Neuron (in vitro differentiated cells): ENCODE results near the gene RHBDF1.

Source experiments
- H2AFZ ChIP-seq: one replicate; pipeline ENCODE4 v1.6.1; 2013; ENCODE audit warnings: low read depth, mild to moderate bottlenecking, inconsistent platforms, low read length, moderate library complexity
- H3K27me3 ChIP-seq: one replicate; pipeline ENCODE4 v1.6.1; 2013; ENCODE audit warnings: low read length; ENCODE audit not compliant: insufficient read depth
- H3K36me3 ChIP-seq: one replicate; pipeline ENCODE4 v1.6.1; 2013; ENCODE audit warnings: low read length; ENCODE audit not compliant: insufficient read depth
- H3K4me1 ChIP-seq: one replicate; pipeline ENCODE4 v1.6.1; 2013; ENCODE audit warnings: low read length; ENCODE audit not compliant: insufficient read depth
- H3K4me3 ChIP-seq: 2 replicates; pipeline ENCODE4 v1.5.1; 2013; ENCODE audit warnings: mild to moderate bottlenecking, low read length, moderate library complexity
- H3K9me3 ChIP-seq: one replicate; pipeline ENCODE4 v1.6.1; 2013; ENCODE audit warnings: low read length

RHBDF1 gene

DNA sequence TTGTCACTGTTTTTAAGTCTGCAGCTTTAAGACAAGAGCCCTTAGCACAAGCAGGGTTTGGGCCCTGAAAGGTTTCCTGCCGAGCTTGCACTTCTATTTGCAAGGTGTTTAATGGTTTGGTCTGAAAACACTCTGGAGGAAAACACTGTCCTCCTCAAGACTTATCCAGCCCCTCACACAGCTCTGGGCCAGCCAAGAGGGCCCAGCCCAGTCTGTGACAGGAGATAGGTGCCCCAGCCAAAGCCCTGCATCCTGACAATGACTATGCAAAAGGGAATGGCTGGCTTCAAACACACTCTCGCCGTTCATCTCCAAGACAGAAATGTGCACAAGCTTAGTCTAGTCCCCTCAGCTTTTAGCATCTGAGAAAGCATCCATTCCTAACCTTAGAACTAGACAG lies 32.5 kb upstream of the RHBDF1 start:
- Histone ChIP-seq H3K4me3 (no peak overlapping the region), H3K4me1 (peaks cover 4% of the 10 kb centered on the region), H3K9me3 (no peaks in the 10 kb centered on the region), H3K36me3 (peaks cover 9% of the 10 kb centered on the region), H2AFZ (no peak overlapping the region), H3K27me3 (no peaks in the 10 kb centered on the region)

DNA sequence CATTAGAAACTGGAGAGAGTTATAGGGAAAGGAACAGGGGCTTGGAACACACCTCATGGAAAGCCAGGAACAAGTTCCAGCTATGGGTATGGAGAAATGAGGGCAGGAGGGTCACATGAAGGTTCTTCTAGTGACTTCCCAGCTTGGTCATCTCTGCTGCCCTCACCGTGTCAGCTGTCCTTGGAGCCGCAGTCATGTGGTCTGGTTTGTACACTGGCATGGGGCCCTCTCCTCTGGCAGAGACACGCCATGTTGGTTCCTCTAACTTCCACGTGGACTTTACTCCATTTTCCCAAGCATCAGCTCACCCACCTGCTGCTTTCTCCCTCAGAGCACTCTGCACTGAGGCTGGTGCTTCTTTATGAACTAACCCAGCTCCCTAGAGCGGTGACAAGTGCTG lies 31.9 kb upstream of the RHBDF1 start:
- no peaks in the 10 kb centered on the region for H3K9me3 ChIP-seq
- no peak overlapping the region for H3K4me3 ChIP-seq
- H3K4me1 ChIP-seq: peaks cover 4% of the 10 kb centered on the region
- no peak overlapping the region for H2AFZ ChIP-seq
- H3K27me3 ChIP-seq: no peaks in the 10 kb centered on the region
- H3K36me3 ChIP-seq: peaks cover 8% of the 10 kb centered on the region

DNA sequence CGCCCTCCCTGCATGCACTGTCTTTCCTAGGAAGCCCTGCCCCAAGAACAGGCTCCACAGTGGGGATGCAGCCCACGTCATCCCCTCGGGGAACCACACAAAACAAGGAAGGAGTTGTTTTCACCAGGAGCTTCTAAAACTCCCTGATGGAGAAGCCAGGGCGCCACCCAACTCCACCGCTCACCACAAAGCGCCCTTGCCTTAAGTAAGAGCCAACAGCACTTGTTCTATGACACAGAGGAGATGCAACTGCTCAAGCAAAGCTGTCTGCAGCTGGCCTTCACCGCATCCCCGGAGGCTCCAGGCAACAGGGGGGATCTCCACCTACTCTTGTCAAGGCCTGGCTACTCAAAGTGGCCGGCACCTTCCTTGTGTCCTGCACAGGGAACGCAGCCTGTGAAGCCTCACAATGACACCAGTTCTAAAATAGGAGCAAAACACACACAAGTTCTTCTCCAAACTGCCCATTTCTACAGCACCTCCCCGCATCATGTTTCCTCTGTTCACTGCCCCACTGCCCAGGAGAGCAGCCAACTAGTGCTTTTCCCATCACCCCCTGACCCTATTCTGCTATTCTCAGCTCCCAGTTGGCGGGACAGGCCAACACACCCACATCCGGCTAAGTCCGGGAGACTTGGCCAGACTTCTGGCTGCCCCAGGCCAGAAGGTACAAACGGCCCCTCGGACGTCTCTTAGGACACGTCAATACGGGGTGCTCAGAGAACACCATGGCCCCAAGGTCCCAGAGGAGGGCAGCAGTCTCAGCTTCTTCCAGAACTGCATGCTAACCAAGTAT lies 29.8 kb upstream of the RHBDF1 start:
- Histone ChIP-seq H3K9me3 (no peaks in the 10 kb centered on the region), H3K4me3 (no peak overlapping the region), H2AFZ (no peak overlapping the region), H3K27me3 (no peaks in the 10 kb centered on the region), H3K4me1 (peaks cover 4% of the 10 kb centered on the region), H3K36me3 (peaks cover 5% of the 10 kb centered on the region)

DNA sequence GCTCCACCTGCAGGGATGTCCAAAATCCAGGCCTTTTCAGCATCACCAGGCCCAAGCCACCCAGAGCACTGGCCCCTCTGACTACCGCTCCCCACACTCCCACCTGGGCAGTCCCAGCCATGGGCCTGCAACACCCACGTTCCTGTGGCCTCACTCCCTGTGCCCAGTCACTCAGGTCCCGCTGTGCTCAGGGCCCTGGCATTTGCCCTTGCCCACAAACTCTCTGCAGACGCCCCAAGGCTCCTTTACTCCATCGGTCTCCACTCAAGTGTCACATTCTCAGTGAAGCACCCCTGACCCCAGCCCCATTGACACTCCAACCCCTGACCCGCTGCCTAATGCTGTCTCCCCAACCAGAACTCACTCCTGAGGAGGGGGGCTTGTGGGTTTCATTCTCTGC lies 29.2 kb upstream of the RHBDF1 start:
- H3K9me3 ChIP-seq: no peaks in the 10 kb centered on the region

DNA sequence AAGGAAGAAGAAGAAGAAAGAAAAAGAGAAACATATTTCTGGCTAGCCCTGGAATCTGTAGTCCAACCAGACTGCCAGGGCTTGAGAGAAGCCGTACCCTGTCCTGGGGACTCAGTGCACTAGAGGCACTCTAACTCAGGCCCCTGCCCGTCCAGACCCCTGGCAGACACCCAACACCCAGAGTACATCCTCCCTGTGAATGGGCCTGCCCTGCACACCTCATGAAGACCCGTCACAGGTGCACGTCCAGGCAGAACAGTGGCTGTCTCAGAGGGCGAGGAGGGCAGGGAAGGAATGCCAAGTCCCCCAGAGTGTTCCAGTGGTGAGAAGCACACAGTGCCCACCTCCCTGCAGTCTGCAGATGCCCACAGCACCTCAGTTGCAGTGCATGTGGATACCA lies 28.6 kb upstream of the RHBDF1 start:
- H3K4me1 ChIP-seq: peaks cover 4% of the 10 kb centered on the region
- H2AFZ ChIP-seq: no peak overlapping the region
- no peaks in the 10 kb centered on the region for H3K27me3 ChIP-seq
- H3K4me3 ChIP-seq: no peak overlapping the region
- H3K9me3 ChIP-seq: no peaks in the 10 kb centered on the region
- H3K36me3 ChIP-seq: peaks cover 5% of the 10 kb centered on the region

More for the DNA sequence above, 29.2 kb upstream of the RHBDF1 start:
- Histone ChIP-seq H2AFZ (no peak overlapping the region), H3K36me3 (peaks cover 5% of the 10 kb centered on the region), H3K4me1 (peaks cover 4% of the 10 kb centered on the region), H3K4me3 (no peak overlapping the region), H3K27me3 (no peaks in the 10 kb centered on the region)

DNA sequence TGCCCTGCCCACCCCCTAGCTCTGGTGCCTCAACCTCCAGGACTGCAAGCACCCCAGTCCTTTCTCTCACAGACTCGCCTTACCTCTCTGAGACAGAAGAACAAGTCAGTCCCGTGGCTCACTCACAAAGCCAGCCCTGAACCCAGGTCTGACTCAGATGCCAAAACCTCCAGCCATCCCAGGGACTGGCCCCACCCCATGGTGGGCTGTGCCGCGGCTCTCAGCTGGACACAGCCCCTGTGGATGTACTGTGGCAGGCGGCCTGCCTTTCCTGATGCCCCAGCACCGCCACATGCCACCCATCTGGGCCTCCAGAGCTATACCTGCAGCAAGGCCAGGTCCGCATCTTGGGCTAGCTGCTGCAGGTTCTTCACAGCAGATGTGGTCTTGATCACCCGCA lies 25.4 kb upstream of the RHBDF1 start:
- H3K4me1 ChIP-seq: peaks cover 2% of the 10 kb centered on the region

DNA sequence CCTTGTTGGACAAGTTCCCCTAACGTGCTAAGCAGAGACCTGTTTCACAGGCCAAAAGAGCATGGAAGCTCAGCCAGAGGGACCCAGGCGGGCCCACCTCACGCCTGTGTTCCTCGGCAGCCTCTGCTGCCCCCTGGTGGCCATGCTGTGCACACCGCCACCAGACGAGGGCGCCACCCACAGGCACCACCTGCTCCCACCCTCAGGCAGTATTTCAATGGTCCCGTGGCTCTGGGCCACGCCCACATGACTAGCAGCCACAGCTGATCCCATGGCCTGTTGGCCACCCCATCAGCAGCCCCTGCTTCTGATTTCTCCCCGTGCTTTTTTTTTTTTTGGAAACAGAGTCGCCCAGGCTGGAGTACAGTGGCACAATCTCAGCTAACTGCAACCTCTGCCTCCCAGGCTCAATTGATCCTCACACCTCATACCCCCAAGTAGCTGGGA lies 24.5 kb upstream of the RHBDF1 start:
- no peak overlapping the region for H3K4me3 ChIP-seq
- H3K4me1 ChIP-seq: no peaks in the 10 kb centered on the region
- H3K36me3 ChIP-seq: no peaks in the 10 kb centered on the region
- no peaks in the 10 kb centered on the region for H3K27me3 ChIP-seq
- no peak overlapping the region for H2AFZ ChIP-seq
- no peaks in the 10 kb centered on the region for H3K9me3 ChIP-seq

More for the DNA sequence above, 25.4 kb upstream of the RHBDF1 start:
- Histone ChIP-seq H2AFZ (no peak overlapping the region), H3K4me3 (no peak overlapping the region), H3K36me3 (no peaks in the 10 kb centered on the region), H3K27me3 (no peaks in the 10 kb centered on the region), H3K9me3 (no peaks in the 10 kb centered on the region)

DNA sequence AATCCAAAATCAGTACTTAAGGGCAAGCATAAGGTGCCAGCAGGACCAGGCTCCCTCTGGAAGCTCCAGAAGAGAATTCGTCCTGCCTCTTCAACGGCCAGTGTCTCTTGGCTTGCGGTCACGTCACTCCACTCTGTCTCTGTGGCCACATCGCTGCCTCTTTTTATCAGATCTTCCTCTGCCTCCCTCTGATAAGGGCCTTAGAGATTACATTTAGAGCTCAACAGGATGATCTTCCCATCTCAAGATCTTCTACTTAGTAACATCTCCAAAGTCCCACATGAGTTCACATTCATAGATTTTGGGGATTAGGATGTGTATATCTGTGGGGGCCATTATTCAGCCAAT lies 22.5 kb upstream of the RHBDF1 start:
- Histone ChIP-seq H3K36me3 (peaks cover 2% of the 10 kb centered on the region), H3K4me3 (no peak overlapping the region), H2AFZ (no peak overlapping the region), H3K4me1 (no peaks in the 10 kb centered on the region), H3K27me3 (no peaks in the 10 kb centered on the region), H3K9me3 (no peaks in the 10 kb centered on the region)

GRCh38 chr16:92431-93339 lies 20.3 kb upstream of the RHBDF1 start:
- Histone ChIP-seq H3K4me3 (no peak overlapping the region), H3K27me3 (no peaks in the 10 kb centered on the region), H3K9me3 (no peaks in the 10 kb centered on the region), H2AFZ (no peak overlapping the region), H3K4me1 (no peaks in the 10 kb centered on the region), H3K36me3 (peaks cover 19% of the 10 kb centered on the region)

GRCh38 chr16:91484-91883 lies 19.1 kb upstream of the RHBDF1 start:
- Histone ChIP-seq H3K4me1 (no peaks in the 10 kb centered on the region), H3K4me3 (no peak overlapping the region), H3K9me3 (no peaks in the 10 kb centered on the region), H2AFZ (no peak overlapping the region), H3K27me3 (no peaks in the 10 kb centered on the region), H3K36me3 (peaks cover 26% of the 10 kb centered on the region)

- Histone ChIP-seq H2AFZ (no peak overlapping the region), H3K4me3 (no peak overlapping the region), H3K9me3 (no peaks in the 10 kb centered on the region), H3K4me1 (no peaks in the 10 kb centered on the region), H3K36me3 (peaks cover 44% of the 10 kb centered on the region), H3K27me3 (no peaks in the 10 kb centered on the region)
Measured at GRCh38 chr16:89391-90302, 17.2 kb upstream of the RHBDF1 start.

DNA sequence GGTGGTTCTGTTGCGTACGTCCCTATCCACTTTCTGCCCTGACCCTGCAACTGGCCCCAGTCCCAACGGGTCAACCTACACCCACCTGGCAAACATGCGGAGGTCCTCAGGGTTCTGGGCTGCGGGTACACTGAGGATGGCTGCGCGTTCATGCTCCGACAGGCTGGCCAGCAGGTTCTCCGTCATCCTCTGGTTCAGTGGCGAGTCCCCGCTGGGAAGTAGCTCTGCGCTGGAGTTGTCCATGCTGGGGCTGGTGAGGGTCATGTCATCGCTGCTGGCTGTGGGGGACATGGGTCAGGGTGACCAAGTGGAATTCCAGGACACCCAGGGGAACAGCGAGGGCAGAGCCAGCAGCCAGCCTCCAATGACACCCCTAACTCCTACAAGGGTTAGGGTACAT lies 16.2 kb upstream of the RHBDF1 start:
- Histone ChIP-seq H3K4me1 (no peaks in the 10 kb centered on the region), H3K27me3 (no peaks in the 10 kb centered on the region), H3K9me3 (no peaks in the 10 kb centered on the region), H2AFZ (no peak overlapping the region), H3K4me3 (no peak overlapping the region), H3K36me3 (peaks cover 48% of the 10 kb centered on the region)
